GM18519 (cell line): Measurements from ENCODE around the gene VPS37C.

Experiments
- ATAC-seq: cut with Tn5 transposase; IDR thresholded peaks from one replicate; pipeline ENCODE4 v1.9.1; 2021; ENCODE audit warnings: mild to moderate bottlenecking, moderate library complexity; ENCODE audit not compliant: unreplicated experiment, low FRiP score

VPS37C gene

GRCh38 chr11:61119571-61119970 is 41.7 kb downstream of the VPS37C start:
- ATAC-seq: no peak

- no peak for ATAC-seq
Observed at GRCh38 chr11:61119055-61119454, 42.2 kb downstream of the VPS37C start.

GRCh38 chr11:61118406-61118805 is 42.8 kb downstream of the VPS37C start:
- no peak for ATAC-seq

- no peak for ATAC-seq
Observed at GRCh38 chr11:61118004-61118403, 43.2 kb downstream of the VPS37C start.

DNA sequence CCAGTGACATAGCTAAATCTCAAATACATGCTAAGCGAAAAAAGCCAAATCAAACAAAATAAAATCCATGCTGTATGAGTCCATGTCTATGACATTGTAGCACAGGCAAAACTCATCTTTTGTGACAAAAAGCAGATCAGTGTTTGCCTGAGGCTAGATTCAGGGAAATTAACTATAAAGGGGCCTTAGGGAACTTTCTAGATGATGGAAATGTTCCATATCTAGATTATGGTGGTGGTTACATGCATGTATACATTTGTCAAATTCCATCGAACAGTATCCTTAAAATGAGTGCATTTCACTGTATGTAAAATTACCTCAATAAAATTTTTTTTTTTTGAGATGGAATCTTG is 44.1 kb downstream of the VPS37C start:
- ATAC-seq: no peak

DNA sequence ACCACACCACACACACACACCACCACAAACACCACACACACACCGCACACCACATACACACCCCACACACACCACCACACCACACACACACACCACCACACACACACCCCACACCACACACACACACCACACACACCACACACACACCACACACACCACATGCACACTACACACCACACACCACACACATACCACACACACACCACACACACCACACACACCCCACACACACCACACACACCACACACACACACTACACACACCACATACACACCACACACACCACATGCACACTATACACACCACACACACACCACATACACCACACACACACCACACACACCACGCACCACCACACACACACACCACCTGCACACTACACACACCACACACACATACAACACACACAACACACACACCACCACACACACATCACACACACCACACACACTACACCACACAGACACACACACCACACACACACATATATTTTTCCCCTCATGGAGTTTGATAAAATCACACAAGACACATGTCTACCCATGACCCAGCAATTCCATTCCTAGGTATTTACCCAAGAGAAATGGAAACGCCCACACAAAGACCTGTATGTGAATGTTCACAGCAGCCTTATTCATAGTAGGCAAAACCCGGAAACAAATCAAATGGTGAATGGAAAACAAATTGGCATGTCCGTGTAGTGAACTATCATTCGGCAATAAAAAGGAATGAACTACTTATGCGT is 44.6 kb downstream of the VPS37C start:
- ATAC-seq: no peak

DNA sequence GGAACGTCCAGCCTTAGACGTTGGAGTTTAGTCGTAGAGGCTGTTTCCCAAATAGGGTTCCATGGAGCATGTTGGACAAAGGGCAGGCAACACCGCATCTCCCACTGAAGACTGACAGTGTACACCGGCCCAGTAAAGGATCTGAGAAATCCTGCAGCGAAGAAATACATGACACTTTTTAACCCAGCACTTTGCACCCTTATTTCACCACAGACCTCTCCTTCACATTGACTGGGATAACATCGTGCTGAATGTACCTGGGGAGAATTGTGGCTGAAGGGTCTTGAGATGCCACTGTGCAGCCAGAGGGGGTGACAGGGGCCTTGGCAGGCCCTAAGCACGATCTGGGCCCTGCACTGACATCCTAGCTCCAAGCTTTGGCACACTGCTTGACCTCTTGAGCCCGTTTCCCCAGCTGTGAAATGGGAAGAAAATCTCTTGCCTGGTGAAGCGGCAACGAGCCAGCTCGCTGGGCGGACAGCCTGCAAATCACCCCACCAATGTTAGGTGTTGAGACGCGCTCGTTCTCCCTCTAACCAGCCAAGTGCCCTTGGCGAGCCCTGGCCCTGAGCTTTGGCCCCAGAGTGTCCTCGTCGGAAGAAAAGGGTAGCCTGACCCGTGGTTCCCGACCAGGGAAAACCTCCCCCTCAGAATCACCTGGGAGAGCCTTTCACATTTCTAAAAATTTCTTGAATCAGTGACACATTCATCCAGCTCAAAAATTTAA is 45.6 kb downstream of the VPS37C start:
- ATAC-seq: no peak

DNA sequence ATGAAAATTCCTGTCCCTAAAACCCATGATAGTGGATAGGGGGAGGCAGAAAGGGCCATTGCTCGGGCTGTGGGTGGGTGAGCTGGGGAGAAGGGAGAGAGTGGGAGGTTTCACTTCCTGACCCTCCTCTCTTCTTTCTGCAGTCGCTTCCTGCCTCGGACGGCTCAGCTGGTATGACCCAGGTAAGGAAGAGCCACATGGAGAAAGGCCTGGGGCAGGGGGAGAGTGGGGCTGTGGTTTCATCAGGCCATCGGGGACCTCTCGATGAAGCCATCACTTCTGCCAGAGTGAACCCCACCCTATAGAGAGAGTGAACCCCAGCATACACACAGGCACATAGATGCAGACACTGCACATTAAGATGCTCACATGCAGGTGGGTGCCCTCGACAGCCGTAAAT is 46.3 kb downstream of the VPS37C start:
- no peak for ATAC-seq

GRCh38 chr11:61113201-61113600 is 48.0 kb downstream of the VPS37C start:
- ATAC-seq: no peak

GRCh38 chr11:61112575-61112974 is 48.7 kb downstream of the VPS37C start:
- no peak for ATAC-seq

DNA sequence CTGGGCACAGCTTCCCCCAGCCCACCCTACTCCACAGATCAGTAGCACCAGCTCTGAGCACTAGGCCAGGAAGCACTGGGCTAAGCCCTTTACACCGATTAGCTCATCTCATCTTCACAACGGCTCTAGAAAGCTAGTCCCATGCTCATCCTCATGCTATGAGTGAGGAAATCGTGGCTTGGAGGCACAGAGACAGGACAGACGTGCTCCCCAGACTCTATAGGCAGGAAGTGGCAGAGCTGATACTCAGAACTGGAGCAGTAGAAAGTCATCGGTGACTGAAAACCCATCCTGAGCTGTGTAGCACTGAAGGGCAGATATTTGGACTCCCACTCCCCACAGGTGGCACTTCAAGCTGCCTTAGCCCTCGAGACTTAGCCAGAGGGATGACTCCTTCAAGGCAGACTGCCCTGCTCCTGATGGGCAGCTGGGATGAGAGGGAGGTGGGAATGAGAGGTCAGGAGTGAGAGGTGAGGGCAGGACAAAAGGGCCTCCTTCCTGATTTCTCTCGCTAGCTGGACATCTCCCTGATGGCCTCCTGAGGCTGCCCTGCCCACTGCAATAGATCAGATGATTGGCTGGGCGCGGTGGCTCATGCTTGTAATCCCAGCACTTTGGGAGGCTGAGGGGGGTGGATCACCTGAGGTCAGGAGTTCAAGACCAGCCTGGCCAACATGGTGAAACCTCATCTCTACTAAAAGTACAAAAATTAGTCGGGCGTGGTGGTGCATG is 49.3 kb downstream of the VPS37C start:
- no peak for ATAC-seq

GRCh38 chr11:61111050-61111435 is 50.2 kb downstream of the VPS37C start:
- no peak for ATAC-seq

GRCh38 chr11:61110255-61111049 is 50.8 kb downstream of the VPS37C start:
- ATAC-seq: no peak

DNA sequence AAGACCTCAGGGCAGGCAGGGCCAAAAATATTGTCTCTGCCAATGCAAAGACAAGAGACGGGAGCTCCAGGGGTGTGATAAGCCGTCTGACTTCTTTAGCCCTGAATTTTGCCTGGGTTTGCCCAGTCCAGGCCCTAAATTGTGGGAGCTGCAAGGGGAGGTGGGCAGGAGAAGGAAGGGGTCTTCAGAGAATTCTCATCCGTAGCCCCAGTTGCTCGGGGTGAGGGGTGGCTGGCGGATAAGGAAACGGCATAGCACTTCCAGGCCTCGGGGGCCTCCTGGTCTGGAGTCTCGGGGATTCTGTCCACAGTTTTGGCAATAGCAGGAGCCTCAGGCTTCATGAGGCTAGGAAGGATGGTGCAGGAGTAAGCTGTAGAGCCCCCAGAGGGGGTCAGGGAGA is 51.6 kb downstream of the VPS37C start:
- no peak for ATAC-seq

- ATAC-seq: no peak
Observed at GRCh38 chr11:61108847-61109585, 52.2 kb downstream of the VPS37C start.

- no peak for ATAC-seq
Observed at GRCh38 chr11:61107888-61108287, 53.3 kb downstream of the VPS37C start.

DNA sequence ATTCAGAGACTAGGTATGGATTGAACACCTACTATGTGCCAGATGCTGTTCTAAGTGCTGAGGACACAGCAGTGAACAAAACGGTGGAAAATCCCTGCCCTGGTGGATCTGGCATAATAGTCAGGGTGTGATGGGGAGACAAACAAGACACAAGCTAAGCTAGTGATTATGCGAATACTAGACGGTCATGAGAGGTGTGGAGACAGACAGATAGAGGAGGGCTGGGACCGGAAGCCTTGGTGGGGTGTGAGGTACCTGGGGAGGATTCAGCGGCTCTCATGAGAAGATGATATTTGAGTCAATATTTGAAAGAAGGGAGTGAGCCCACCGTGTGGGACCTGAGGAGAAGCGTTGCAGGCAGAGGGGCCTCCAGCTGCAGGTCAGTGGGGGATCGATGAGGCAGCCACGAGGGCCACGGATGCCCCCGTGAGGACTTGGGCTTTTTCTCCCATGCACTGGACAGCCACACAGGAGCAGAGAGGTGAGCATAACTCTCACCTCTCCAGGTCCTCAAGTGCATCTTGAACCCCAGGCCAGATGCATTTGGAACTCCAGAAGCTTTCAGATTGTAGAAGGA is 54.2 kb downstream of the VPS37C start:
- no peak for ATAC-seq

DNA sequence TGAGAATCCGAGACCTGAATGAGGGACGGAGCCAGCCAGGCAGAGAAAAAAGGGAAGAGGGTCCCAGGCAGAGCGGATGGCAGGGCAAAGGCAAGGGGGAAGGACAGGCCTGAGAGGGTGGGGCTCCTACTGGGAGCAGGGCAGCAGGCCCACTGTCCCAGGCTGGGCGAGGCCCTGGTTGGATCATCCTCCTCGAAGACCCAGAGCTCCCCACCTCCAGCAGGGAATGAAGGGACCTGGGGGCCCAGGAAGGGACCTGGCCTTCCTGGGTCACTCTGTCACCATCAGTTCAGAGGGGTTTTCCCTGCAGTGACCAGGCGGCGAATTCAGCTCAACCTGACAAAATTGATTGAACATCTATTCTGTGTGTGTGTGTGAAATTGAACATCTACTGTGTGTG is 54.9 kb downstream of the VPS37C start:
- no peak for ATAC-seq

- ATAC-seq: no peak
Observed at GRCh38 chr11:61104963-61105362, 56.3 kb downstream of the VPS37C start.
